Measurements from ENCODE around the gene CELSR1.

Gene CELSR1

GRCh38 chr22:46574993-46575910 lies 37.8 kb upstream of the CELSR1 start:
- DNase-seq: no peak

- no peak for DNase-seq
These were observed 37.1 kb upstream of the CELSR1 start for GRCh38 chr22:46574438-46574992.

- no peak for DNase-seq
These were observed 36.5 kb upstream of the CELSR1 start for GRCh38 chr22:46573781-46574437.

GRCh38 chr22:46572911-46573780 lies 35.7 kb upstream of the CELSR1 start:
- DNase-seq: no peak

- no peak for DNase-seq
These were observed 34.3 kb upstream of the CELSR1 start for GRCh38 chr22:46571642-46572250.

- DNase-seq: no peak
These were observed 32.7 kb upstream of the CELSR1 start for GRCh38 chr22:46569848-46570695.

- no peak for DNase-seq
These were observed 31.8 kb upstream of the CELSR1 start for GRCh38 chr22:46569055-46569847.

- no peak for DNase-seq
These were observed 30.8 kb upstream of the CELSR1 start for GRCh38 chr22:46568102-46568809.

- no peak for DNase-seq
These were observed 30.1 kb upstream of the CELSR1 start for GRCh38 chr22:46567471-46567870.

- no peak for DNase-seq
These were observed 26.8 kb upstream of the CELSR1 start for GRCh38 chr22:46564084-46564714.

GRCh38 chr22:46563381-46564083 lies 26.1 kb upstream of the CELSR1 start:
- DNase-seq: peak; percentile 2

GRCh38 chr22:46561435-46561905 lies 24.1 kb upstream of the CELSR1 start:
- DNase-seq: no peak

GRCh38 chr22:46560696-46561295 lies 23.4 kb upstream of the CELSR1 start:
- no peak for DNase-seq

GRCh38 chr22:46557736-46558480 lies 20.5 kb upstream of the CELSR1 start:
- no peak for DNase-seq

- no peak for DNase-seq
These were observed 19.4 kb upstream of the CELSR1 start for GRCh38 chr22:46556775-46557174.

- DNase-seq: no peak
These were observed 15.8 kb upstream of the CELSR1 start for GRCh38 chr22:46553189-46553588.

GRCh38 chr22:46551996-46552395 lies 14.6 kb upstream of the CELSR1 start:
- DNase-seq: no peak

Measured in NCI-H748 treated with DMSO at 0.1 percent for 48 hours (cell line).